ENCODE measurements around the gene DSCAM. TPM values are rescaled to one million over a fixed set of nuclear protein-coding genes. Genes with fewer than 3 reads are reported as not detected.

DSCAM gene
- total RNA-seq, 1 experiment from 2014 or later, result 0.13 TPM

DNA sequence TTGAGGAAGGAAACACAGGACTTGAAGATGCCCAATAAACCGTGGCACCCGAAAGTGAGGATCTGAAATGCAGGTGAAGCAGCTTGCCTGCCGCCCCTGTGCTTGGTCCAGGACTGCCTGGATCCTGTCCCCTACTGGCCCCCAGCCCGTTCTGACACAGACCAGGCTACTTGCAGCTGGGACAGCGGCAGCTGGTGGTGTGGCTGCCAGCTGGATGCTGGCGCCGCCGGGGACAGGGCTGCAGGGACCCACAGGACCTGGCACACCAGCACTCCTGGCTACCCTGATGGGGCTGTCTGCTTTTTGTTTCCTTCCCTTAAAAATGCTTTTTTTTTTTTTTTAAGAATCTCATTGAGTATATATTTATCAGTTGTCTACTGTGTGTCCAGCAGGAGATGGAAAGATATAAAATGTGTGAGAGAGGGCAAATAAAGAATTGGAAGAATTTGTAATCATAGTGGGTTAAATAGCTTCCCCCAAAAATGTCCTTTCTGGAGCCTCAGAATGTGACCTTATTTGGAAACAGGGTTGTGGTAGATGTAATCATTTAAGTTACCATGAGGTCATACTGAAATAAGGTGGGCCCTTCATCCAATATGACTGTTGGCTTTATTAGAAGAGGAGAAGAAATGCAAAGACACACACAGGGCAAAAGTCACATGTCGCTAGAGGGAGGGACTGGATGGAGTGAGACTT lies 165.6 kb downstream of the DSCAM start (continued):
- TF ChIP-seq NR2C2 (CRISPR knock-in tag; IDR thresholded peaks at IDR 0.05) (no peak), ATF1 (CRISPR knock-in tag; IDR thresholded peaks at IDR 0.05) (no peak), SP1 (CRISPR knock-in tag; conservative IDR thresholded peaks at IDR 0.05) (no peak)
- TF ChIP-seq, protein P1, sequence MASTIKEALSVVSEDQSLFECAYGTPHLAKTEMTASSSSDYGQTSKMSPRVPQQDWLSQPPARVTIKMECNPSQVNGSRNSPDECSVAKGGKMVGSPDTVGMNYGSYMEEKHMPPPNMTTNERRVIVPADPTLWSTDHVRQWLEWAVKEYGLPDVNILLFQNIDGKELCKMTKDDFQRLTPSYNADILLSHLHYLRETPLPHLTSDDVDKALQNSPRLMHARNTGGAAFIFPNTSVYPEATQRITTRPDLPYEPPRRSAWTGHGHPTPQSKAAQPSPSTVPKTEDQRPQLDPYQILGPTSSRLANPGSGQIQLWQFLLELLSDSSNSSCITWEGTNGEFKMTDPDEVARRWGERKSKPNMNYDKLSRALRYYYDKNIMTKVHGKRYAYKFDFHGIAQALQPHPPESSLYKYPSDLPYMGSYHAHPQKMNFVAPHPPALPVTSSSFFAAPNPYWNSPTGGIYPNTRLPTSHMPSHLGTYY (CRISPR knock-in tag; IDR thresholded peaks at IDR 0.05), result no peak
- TF ChIP-seq, protein P2, sequence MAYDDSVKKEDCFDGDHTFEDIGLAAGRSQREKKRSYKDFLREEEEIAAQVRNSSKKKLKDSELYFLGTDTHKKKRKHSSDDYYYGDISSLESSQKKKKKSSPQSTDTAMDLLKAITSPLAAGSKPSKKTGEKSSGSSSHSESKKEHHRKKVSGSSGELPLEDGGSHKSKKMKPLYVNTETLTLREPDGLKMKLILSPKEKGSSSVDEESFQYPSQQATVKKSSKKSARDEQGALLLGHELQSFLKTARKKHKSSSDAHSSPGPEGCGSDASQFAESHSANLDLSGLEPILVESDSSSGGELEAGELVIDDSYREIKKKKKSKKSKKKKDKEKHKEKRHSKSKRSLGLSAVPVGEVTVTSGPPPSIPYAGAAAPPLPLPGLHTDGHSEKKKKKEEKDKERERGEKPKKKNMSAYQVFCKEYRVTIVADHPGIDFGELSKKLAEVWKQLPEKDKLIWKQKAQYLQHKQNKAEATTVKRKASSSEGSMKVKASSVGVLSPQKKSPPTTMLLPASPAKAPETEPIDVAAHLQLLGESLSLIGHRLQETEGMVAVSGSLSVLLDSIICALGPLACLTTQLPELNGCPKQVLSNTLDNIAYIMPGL (CRISPR knock-in tag; IDR thresholded peaks at IDR 0.05), result no peak

DNA sequence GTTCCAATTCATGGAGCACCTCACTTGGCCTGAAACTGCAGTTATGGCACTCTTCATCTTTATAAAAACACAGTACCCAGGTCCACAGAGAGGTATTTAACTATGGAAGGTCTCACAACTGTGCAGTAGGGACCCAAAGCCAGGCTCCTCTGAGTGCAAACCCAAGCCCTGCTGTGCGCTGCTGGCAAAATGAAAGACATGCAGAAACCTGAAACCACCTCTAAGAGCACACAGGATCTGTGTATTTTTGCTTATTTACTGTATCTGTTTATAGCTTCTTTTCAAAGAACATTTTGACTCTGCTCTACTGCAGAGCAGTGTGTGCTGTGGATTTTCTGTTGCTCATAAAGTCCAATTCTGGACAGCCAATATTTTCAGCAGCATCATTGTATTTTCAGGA lies 166.6 kb downstream of the DSCAM start:
- no peaks in the 10 kb centered on the region for H3K27me3 Mint-ChIP-seq (ENCODE audit: low read depth)
- no peak for TF ChIP-seq EMX1 (CRISPR knock-in tag; IDR thresholded peaks at IDR 0.05)
- TF ChIP-seq ZNF232 (CRISPR knock-in tag; IDR thresholded peaks at IDR 0.05), result no peak
- TF ChIP-seq, protein P3, sequence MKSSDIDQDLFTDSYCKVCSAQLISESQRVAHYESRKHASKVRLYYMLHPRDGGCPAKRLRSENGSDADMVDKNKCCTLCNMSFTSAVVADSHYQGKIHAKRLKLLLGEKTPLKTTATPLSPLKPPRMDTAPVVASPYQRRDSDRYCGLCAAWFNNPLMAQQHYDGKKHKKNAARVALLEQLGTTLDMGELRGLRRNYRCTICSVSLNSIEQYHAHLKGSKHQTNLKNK (CRISPR knock-in tag; IDR thresholded peaks at IDR 0.05), result no peak
- TF ChIP-seq, protein P4, sequence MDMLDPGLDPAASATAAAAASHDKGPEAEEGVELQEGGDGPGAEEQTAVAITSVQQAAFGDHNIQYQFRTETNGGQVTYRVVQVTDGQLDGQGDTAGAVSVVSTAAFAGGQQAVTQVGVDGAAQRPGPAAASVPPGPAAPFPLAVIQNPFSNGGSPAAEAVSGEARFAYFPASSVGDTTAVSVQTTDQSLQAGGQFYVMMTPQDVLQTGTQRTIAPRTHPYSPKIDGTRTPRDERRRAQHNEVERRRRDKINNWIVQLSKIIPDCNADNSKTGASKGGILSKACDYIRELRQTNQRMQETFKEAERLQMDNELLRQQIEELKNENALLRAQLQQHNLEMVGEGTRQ (CRISPR knock-in tag; IDR thresholded peaks at IDR 0.05), result no peak
- TF ChIP-seq, protein P5, sequence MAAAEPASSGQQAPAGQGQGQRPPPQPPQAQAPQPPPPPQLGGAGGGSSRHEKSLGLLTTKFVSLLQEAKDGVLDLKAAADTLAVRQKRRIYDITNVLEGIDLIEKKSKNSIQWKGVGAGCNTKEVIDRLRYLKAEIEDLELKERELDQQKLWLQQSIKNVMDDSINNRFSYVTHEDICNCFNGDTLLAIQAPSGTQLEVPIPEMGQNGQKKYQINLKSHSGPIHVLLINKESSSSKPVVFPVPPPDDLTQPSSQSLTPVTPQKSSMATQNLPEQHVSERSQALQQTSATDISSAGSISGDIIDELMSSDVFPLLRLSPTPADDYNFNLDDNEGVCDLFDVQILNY (CRISPR knock-in tag; IDR thresholded peaks at IDR 0.05), result no peak
- H3K36me3 Mint-ChIP-seq, result no peaks in the 10 kb centered on the region
- no peak for ATAC-seq
- no peak for DNase-seq (ENCODE audit: low spot score)
- CTCF ChIA-PET, result no interaction called here
- no peak overlapping the region for H3K4me3 Mint-ChIP-seq
- peaks cover 10% of the 10 kb centered on the region for H3K9me3 Mint-ChIP-seq
- H3K4me1 Mint-ChIP-seq, result peaks cover 4% of the 10 kb centered on the region; the same call in 1 of the 2 replicates
- POLR2A ChIA-PET, result no interaction called here
- no peak overlapping the region for H3K27ac Mint-ChIP-seq

DNA sequence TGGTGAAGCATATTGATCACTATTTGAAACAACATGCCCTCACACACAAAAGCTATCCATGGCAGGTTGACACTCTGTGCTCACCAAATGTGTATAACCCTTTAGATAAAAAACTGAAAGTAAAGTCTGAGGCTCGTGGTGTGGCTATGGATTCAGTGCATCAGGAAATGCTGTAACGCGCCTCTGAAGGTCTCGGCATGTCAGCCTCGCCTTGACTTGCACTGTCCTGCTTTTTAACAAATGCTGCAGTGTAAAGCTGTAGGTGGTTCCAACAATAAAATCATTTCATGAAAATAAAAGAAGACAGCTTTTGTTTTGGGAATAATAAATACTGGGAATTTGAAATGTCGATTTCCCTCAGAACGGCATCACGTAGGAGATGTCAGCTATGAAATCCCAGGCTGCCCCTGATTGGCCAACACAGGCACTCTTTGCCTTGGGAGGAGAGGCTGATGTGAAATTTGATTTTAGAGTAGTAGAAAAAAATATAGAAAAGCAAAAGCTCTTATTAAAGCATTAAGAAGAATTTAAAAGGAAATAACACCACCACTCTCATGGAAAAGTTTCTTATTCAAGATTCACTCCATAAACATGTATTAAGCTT lies 168.2 kb downstream of the DSCAM start:
- Mint-ChIP-seq H3K9me3 (peaks cover 10% of the 10 kb centered on the region), H3K27me3 (ENCODE audit: low read depth) (no peaks in the 10 kb centered on the region), H3K36me3 (no peaks in the 10 kb centered on the region), H3K27ac (no peak overlapping the region), H3K4me3 (no peak overlapping the region), H3K4me1 (peaks cover 4% of the 10 kb centered on the region; the same call in 1 of the 2 replicates)
- ATAC-seq (no peak), DNase-seq (ENCODE audit: low spot score) (no peak)
- ChIA-PET CTCF (no interaction called here), POLR2A (no interaction called here)
- TF ChIP-seq, protein P4 (CRISPR knock-in tag; IDR thresholded peaks at IDR 0.05), result no peak
- TF ChIP-seq, protein P6, sequence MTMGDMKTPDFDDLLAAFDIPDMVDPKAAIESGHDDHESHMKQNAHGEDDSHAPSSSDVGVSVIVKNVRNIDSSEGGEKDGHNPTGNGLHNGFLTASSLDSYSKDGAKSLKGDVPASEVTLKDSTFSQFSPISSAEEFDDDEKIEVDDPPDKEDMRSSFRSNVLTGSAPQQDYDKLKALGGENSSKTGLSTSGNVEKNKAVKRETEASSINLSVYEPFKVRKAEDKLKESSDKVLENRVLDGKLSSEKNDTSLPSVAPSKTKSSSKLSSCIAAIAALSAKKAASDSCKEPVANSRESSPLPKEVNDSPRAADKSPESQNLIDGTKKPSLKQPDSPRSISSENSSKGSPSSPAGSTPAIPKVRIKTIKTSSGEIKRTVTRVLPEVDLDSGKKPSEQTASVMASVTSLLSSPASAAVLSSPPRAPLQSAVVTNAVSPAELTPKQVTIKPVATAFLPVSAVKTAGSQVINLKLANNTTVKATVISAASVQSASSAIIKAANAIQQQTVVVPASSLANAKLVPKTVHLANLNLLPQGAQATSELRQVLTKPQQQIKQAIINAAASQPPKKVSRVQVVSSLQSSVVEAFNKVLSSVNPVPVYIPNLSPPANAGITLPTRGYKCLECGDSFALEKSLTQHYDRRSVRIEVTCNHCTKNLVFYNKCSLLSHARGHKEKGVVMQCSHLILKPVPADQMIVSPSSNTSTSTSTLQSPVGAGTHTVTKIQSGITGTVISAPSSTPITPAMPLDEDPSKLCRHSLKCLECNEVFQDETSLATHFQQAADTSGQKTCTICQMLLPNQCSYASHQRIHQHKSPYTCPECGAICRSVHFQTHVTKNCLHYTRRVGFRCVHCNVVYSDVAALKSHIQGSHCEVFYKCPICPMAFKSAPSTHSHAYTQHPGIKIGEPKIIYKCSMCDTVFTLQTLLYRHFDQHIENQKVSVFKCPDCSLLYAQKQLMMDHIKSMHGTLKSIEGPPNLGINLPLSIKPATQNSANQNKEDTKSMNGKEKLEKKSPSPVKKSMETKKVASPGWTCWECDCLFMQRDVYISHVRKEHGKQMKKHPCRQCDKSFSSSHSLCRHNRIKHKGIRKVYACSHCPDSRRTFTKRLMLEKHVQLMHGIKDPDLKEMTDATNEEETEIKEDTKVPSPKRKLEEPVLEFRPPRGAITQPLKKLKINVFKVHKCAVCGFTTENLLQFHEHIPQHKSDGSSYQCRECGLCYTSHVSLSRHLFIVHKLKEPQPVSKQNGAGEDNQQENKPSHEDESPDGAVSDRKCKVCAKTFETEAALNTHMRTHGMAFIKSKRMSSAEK (CRISPR knock-in tag; IDR thresholded peaks at IDR 0.05; ENCODE audit: borderline replicate concordance), result no peak
- TF ChIP-seq TP53 (CRISPR knock-in tag; IDR thresholded peaks at IDR 0.05) (no peak), NFATC4 (CRISPR knock-in tag; IDR thresholded peaks at IDR 0.05) (no peak), FOXJ3 (CRISPR knock-in tag; IDR thresholded peaks at IDR 0.05; ENCODE audit: borderline replicate concordance) (no peak)
- TF ChIP-seq, protein P7, sequence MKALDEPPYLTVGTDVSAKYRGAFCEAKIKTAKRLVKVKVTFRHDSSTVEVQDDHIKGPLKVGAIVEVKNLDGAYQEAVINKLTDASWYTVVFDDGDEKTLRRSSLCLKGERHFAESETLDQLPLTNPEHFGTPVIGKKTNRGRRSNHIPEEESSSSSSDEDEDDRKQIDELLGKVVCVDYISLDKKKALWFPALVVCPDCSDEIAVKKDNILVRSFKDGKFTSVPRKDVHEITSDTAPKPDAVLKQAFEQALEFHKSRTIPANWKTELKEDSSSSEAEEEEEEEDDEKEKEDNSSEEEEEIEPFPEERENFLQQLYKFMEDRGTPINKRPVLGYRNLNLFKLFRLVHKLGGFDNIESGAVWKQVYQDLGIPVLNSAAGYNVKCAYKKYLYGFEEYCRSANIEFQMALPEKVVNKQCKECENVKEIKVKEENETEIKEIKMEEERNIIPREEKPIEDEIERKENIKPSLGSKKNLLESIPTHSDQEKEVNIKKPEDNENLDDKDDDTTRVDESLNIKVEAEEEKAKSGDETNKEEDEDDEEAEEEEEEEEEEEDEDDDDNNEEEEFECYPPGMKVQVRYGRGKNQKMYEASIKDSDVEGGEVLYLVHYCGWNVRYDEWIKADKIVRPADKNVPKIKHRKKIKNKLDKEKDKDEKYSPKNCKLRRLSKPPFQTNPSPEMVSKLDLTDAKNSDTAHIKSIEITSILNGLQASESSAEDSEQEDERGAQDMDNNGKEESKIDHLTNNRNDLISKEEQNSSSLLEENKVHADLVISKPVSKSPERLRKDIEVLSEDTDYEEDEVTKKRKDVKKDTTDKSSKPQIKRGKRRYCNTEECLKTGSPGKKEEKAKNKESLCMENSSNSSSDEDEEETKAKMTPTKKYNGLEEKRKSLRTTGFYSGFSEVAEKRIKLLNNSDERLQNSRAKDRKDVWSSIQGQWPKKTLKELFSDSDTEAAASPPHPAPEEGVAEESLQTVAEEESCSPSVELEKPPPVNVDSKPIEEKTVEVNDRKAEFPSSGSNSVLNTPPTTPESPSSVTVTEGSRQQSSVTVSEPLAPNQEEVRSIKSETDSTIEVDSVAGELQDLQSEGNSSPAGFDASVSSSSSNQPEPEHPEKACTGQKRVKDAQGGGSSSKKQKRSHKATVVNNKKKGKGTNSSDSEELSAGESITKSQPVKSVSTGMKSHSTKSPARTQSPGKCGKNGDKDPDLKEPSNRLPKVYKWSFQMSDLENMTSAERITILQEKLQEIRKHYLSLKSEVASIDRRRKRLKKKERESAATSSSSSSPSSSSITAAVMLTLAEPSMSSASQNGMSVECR (CRISPR knock-in tag; IDR thresholded peaks at IDR 0.05; ENCODE audit: borderline replicate concordance), result no peak
